ENCODE measurements around the gene SYCE3.

SYCE3 gene

GRCh38 chr22:50606165-50606945 is 43.6 kb upstream of the SYCE3 start:
- Histone ChIP-seq H3K27ac (ENCODE audit: low read depth, low read length, severe bottlenecking) (no peak overlapping the region), H3K36me3 (ENCODE audit: control insufficient read depth, insufficient read depth, low read length) (no peaks in the 10 kb centered on the region), H3K4me1 (ENCODE audit: control insufficient read depth, insufficient read depth, low read length, poor library complexity, severe bottlenecking) (no peaks in the 10 kb centered on the region), H3K4me3 (ENCODE audit: extremely low read depth, insufficient read depth, low read length, poor library complexity, severe bottlenecking) (no peak overlapping the region), H3K9me3 (ENCODE audit: control insufficient read depth, low read length) (no peaks in the 10 kb centered on the region)
- 79 to 89% methylated on average over 15 to 16 of the region's 19 CpGs for WGBS, 2 experiments (ENCODE audit: insufficient coverage in 2 of 2)

DNA sequence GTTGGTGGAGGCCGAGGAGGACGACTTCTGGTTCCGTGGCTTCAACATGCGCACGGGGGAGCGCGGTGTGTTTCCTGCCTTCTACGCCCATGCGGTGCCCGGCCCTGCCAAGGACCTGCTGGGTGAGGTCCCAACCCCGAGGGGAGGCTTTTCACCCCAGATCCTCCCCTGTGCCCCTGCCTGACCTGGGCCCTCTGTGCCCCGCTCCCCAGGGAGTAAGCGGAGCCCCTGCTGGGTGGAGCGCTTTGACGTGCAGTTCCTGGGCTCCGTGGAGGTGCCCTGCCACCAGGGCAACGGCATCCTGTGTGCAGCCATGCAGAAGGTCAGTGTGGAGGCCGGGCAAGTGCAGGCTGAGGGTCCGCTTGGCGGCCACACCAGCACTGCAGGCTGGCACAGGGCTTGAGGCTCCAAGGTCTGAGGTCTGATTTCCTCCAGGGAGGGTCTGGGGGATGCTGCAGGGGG is 42.9 kb upstream of the SYCE3 start:
- no peaks in the 10 kb centered on the region for H3K36me3 ChIP-seq (ENCODE audit: control insufficient read depth, insufficient read depth, low read length)
- H3K9me3 ChIP-seq (ENCODE audit: control insufficient read depth, low read length), result no peaks in the 10 kb centered on the region
- no peak overlapping the region for H3K4me3 ChIP-seq (ENCODE audit: extremely low read depth, insufficient read depth, low read length, poor library complexity, severe bottlenecking)
- no peaks in the 10 kb centered on the region for H3K4me1 ChIP-seq (ENCODE audit: control insufficient read depth, insufficient read depth, low read length, poor library complexity, severe bottlenecking)
- 88 to 89% methylated on average over 18 to 20 of the region's 20 CpGs for WGBS, 2 experiments (ENCODE audit: insufficient coverage in 2 of 2)
- H3K27ac ChIP-seq (ENCODE audit: low read depth, low read length, severe bottlenecking), result no peak overlapping the region

- Histone ChIP-seq H3K36me3 (ENCODE audit: control insufficient read depth, insufficient read depth, low read length) (no peaks in the 10 kb centered on the region), H3K4me3 (ENCODE audit: extremely low read depth, insufficient read depth, low read length, poor library complexity, severe bottlenecking) (no peak overlapping the region), H3K27ac (ENCODE audit: low read depth, low read length, severe bottlenecking) (no peak overlapping the region), H3K4me1 (ENCODE audit: control insufficient read depth, insufficient read depth, low read length, poor library complexity, severe bottlenecking) (no peaks in the 10 kb centered on the region), H3K9me3 (ENCODE audit: control insufficient read depth, low read length) (no peaks in the 10 kb centered on the region)
- WGBS, 2 experiments (ENCODE audit: insufficient coverage in 2 of 2), result 81 to 92% methylated on average over 7 to 16 of the region's 23 CpGs
Measured at GRCh38 chr22:50605002-50605612, 42.4 kb upstream of the SYCE3 start.

DNA sequence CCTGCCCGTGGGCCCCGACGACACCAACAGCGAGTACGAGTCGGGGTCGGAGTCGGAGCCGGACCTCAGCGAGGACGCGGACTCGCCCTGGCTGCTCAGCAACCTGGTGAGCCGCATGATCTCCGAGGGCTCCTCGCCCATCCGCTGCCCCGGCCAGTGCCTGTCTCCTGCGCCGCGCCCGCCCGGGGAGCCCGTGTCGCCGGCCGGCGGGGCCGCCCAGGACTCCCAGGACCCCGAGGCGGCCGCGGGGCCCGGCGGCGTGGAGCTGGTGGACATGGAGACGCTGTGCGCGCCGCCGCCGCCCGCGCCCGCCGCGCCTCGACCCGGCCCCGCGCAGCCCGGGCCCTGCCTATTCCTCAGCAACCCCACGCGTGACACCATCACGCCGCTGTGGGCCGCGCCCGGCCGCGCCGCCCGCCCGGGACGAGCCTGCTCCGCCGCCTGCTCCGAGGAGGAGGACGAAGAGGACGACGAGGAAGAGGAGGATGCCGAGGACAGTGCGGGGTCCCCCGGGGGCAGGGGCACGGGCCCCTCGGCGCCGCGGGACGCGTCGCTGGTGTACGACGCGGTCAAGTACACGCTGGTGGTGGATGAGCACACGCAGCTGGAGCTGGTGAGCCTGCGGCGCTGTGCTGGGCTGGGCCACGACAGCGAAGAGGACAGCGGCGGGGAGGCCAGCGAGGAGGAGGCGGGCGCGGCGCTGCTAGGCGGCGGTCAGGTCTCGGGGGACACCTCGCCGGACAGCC is 41.7 kb upstream of the SYCE3 start:
- WGBS, 2 experiments (ENCODE audit: insufficient coverage in 2 of 2), result 85 to 88% methylated on average over 75 to 100 of the region's 103 CpGs
- H3K4me1 ChIP-seq (ENCODE audit: control insufficient read depth, insufficient read depth, low read length, poor library complexity, severe bottlenecking), result no peaks in the 10 kb centered on the region
- no peaks in the 10 kb centered on the region for H3K36me3 ChIP-seq (ENCODE audit: control insufficient read depth, insufficient read depth, low read length)

DNA sequence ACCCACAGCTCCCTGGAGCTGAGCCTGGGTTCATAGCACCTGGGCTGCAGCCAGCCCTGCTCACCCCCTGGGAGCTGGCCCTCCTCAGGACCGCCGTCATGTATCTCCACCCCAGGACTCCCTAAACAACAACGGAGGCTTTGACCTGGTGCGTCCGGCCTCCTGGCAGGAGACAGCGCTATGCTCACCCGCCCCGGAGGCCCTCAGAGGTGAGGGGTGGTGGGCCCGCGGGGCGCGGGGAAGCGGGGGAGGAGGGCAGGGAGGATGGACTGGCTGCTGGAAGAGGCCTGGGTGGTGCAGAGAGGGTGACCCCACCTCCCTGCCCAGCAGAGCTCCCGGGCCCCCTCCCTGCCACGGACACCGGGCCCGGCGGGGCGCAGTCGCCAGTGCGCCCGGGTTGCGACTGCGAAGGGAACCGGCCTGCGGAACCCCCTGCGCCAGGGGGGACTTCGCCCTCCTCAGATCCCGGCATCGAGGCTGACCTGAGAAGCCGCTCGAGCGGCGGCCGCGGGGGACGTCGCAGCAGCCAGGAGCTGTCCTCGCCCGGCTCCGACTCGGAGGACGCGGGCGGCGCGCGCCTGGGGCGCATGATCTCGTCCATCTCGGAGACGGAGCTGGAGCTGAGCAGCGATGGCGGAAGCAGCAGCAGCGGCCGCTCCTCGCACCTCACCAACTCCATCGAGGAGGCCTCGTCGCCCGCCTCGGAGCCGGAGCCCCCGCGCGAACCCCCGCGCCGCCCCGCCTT is 41.0 kb upstream of the SYCE3 start:
- Histone ChIP-seq H3K27ac (ENCODE audit: low read depth, low read length, severe bottlenecking) (no peak overlapping the region), H3K4me1 (ENCODE audit: control insufficient read depth, insufficient read depth, low read length, poor library complexity, severe bottlenecking) (no peaks in the 10 kb centered on the region), H3K4me3 (ENCODE audit: extremely low read depth, insufficient read depth, low read length, poor library complexity, severe bottlenecking) (no peak overlapping the region), H3K36me3 (ENCODE audit: control insufficient read depth, insufficient read depth, low read length) (no peaks in the 10 kb centered on the region), H3K9me3 (ENCODE audit: control insufficient read depth, low read length) (no peaks in the 10 kb centered on the region)
- 66 to 71% methylated on average over 48 to 62 of the region's 70 CpGs for whole genome bisulfite sequencing, 2 experiments (ENCODE audit: insufficient coverage in 2 of 2)

More for the DNA sequence above, 41.7 kb upstream of the SYCE3 start:
- Histone ChIP-seq H3K27ac (ENCODE audit: low read depth, low read length, severe bottlenecking) (no peak overlapping the region), H3K9me3 (ENCODE audit: control insufficient read depth, low read length) (no peaks in the 10 kb centered on the region), H3K4me3 (ENCODE audit: extremely low read depth, insufficient read depth, low read length, poor library complexity, severe bottlenecking) (no peak overlapping the region)

DNA sequence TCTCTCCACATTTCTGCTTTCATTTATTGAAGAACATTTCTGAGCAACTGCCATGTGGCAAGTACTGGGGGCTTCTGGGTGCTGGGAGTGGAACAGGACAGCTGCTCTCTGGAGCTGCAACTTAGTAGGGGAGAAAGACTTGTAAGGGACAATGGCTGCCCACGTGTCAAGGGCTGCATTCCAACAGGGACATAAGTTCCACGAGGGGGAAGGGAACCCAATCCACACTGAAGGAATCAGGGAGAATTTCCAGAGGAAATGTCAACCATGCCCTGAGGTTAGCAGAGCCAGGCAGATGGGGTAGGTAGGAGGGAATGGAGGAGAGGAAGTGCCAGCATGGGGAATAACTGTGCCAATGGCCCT is 39.6 kb upstream of the SYCE3 start:
- Histone ChIP-seq H3K36me3 (ENCODE audit: control insufficient read depth, insufficient read depth, low read length) (no peaks in the 10 kb centered on the region), H3K4me3 (ENCODE audit: extremely low read depth, insufficient read depth, low read length, poor library complexity, severe bottlenecking) (no peak overlapping the region), H3K4me1 (ENCODE audit: control insufficient read depth, insufficient read depth, low read length, poor library complexity, severe bottlenecking) (no peaks in the 10 kb centered on the region), H3K27ac (ENCODE audit: low read depth, low read length, severe bottlenecking) (no peak overlapping the region), H3K9me3 (ENCODE audit: control insufficient read depth, low read length) (no peaks in the 10 kb centered on the region)
- WGBS, 2 experiments (ENCODE audit: insufficient coverage in 2 of 2), result 38 to 54% methylated on average over 2 of the region's 2 CpGs

DNA sequence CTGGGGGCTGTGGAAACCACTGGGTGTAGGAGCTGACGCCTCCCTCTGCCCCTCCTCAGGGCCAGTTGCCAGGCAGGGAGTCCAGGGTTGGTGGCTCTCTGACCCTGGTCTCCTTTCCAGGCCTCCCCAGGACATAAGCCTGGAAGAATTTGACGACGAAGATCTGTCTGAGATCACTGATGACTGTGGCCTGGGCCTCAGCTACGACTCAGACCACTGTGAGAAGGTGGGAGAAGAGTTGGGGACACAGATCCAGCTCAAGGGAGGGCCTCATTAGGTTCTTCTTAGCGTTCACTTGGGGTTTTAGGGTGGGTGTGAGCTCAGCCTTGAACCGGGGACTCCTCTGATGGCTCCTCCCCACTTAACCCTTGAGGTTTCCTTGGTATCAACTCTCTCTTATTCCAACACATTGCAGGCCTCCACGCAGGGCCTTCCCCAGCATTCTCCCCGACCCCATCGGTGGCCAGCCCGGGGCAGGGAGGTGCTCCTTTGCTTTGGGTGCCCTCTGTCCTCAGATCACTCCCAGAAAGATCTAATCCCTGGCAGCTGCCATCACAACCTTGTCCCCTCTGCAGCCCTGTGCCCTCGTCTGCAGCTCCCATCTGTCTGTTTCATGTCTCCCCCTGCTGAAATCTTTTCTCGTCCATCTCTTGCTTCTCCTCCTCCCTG is 39.1 kb upstream of the SYCE3 start:
- Histone ChIP-seq H3K9me3 (ENCODE audit: control insufficient read depth, low read length) (no peaks in the 10 kb centered on the region), H3K4me1 (ENCODE audit: control insufficient read depth, insufficient read depth, low read length, poor library complexity, severe bottlenecking) (no peaks in the 10 kb centered on the region), H3K36me3 (ENCODE audit: control insufficient read depth, insufficient read depth, low read length) (no peaks in the 10 kb centered on the region), H3K27ac (ENCODE audit: low read depth, low read length, severe bottlenecking) (no peak overlapping the region), H3K4me3 (ENCODE audit: extremely low read depth, insufficient read depth, low read length, poor library complexity, severe bottlenecking) (no peak overlapping the region)
- 59% methylated on average over 11 of the region's 12 CpGs for WGBS, 2 experiments (ENCODE audit: insufficient coverage in 2 of 2)

DNA sequence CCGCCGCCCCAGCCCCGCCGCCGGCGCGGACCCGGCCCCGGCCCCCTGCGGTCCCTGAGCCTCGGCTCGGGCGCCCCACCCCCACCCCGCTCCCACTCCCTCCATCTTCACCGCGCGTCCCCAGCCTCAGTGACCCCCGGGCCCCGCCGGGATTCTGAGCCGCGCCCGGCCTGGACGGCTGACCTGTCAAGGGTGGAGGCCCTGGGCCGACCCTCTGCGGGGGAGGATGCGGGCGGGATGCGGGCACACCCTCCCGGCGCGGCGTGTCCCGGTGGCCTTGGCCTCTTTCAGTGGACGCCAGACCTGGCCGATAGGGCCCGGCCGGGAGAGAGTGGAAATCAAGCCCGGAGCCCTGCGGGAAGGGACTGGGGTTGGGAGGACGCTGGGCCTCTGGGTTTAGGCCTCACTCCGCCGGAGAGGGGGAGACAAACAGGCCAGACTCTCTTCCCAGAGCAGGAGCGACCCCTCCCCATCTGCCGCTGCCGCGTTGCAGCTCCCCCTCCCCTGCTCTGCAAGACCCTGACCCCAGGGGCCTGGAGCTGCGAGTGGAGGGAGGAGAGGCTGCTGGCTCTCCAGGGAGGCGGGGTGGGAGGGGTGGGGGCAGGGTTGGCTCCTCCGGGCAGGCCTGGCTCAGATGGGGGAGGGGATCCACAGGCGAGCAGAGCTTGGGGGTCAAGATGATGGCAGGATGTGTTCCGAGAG is 38.4 kb upstream of the SYCE3 start:
- H3K4me3 ChIP-seq (ENCODE audit: extremely low read depth, insufficient read depth, low read length, poor library complexity, severe bottlenecking), result peak overlapping the region; percentile 2
- H3K9me3 ChIP-seq (ENCODE audit: control insufficient read depth, low read length), result no peaks in the 10 kb centered on the region
- no peak overlapping the region for H3K27ac ChIP-seq (ENCODE audit: low read depth, low read length, severe bottlenecking)
- WGBS, 2 experiments (ENCODE audit: insufficient coverage in 2 of 2), result 8 to 17% methylated on average over 10 to 22 of the region's 52 CpGs
- no peaks in the 10 kb centered on the region for H3K4me1 ChIP-seq (ENCODE audit: control insufficient read depth, insufficient read depth, low read length, poor library complexity, severe bottlenecking)
- no peaks in the 10 kb centered on the region for H3K36me3 ChIP-seq (ENCODE audit: control insufficient read depth, insufficient read depth, low read length)

- H3K27ac ChIP-seq (ENCODE audit: low read depth, low read length, severe bottlenecking), result no peak within 1 kb of the TSS
- H3K36me3 ChIP-seq (ENCODE audit: control insufficient read depth, insufficient read depth, low read length), result no peaks in the 10 kb centered on the region
- peak within 1 kb of the TSS; percentile 2 for H3K4me3 ChIP-seq (ENCODE audit: extremely low read depth, insufficient read depth, low read length, poor library complexity, severe bottlenecking)
- no peaks in the 10 kb centered on the region for H3K9me3 ChIP-seq (ENCODE audit: control insufficient read depth, low read length)
- WGBS, 2 experiments (ENCODE audit: insufficient coverage in 2 of 2), result 0 to 1% methylated on average over 9 to 25 of the region's 61 CpGs
- no peaks in the 10 kb centered on the region for H3K4me1 ChIP-seq (ENCODE audit: control insufficient read depth, insufficient read depth, low read length, poor library complexity, severe bottlenecking)
Measured at GRCh38 chr22:50600538-50600937, 37.8 kb upstream of the SYCE3 start, which contains the start of gene MAPK8IP2. MAPK8IP2 (plus strand) TSS chr22:50600793; CDS start chr22:50600819, 26 bp downstream.

All from mesodermal cell (in vitro differentiated cells).